IMR-90 (cell line): Measurements from ENCODE around the gene PSPC1. TPM values are rescaled to one million over a fixed set of nuclear protein-coding genes. Genes with fewer than 3 reads are reported as not detected.
A peak's percentile ranks its signal among the peaks of the same experiment; 100 is the strongest.
"Not testable (repeated sequence)": the region's sequence is repeated elsewhere in the genome, so short reads cannot be mapped to it uniquely, and the experiment has no call there.

Source experiments
- ATAC-seq: fragments of 200-7000 bp; cut with Tn5 transposase; 2 replicates; pipeline ENCODE4 v1.9.1; 2020; ENCODE audit warnings: low read depth, mild to moderate bottlenecking, moderate library complexity
- BruUV-seq: library from RNA; stranded (reverse); fragments of 400-500 nt; replicated peaks from 2 replicates; lab custom pipeline; 2021; lab: Mats Ljungman, UMichigan
- CTCF ChIA-PET: fragments of 300-600 bp; formaldehyde crosslinking; extraction: SDS; loops from one replicate; lab custom pipeline; 2021; ENCODE audit warnings: antibody characterized with exemption; lab: Yijun Ruan, JAX
- POLR2A ChIA-PET: fragments of 300-600 bp; sonication (Branson Sonifier 250); formaldehyde crosslinking; loops from one replicate; lab custom pipeline; 2022; ENCODE audit warnings: antibody characterized with exemption; ENCODE audit not compliant: unreplicated experiment; lab: Charles Lee
- DNase-seq: peaks from one replicate; pipeline ENCODE4 v3.0.0; 2013
- H2AFZ ChIP-seq: replicated peaks from 2 replicates; pipeline ENCODE3; 2013; ENCODE audit warnings: low read length, mild to moderate bottlenecking; ENCODE audit not compliant: poor library complexity
- H2AK5ac ChIP-seq: 2 replicates; pipeline ENCODE4 v1.6.1; 2013; ENCODE audit warnings: low read depth, low read length, inconsistent platforms
- H2AK9ac ChIP-seq: replicated peaks from 2 replicates; pipeline ENCODE3; 2013; ENCODE audit warnings: mild to moderate bottlenecking, low read depth, low read length, moderate library complexity; ENCODE audit not compliant: poor library complexity
- H2BK120ac ChIP-seq: 2 replicates; pipeline ENCODE4 v1.6.1; 2013; ENCODE audit warnings: low read depth, low read length, inconsistent platforms
- H2BK15ac ChIP-seq: 3 replicates; pipeline ENCODE4 v1.6.1; 2013; ENCODE audit warnings: low read depth, low read length, inconsistent platforms
- H2BK20ac ChIP-seq: 2 replicates; pipeline ENCODE4 v1.6.1; 2013; ENCODE audit warnings: low read depth, mild to moderate bottlenecking, inconsistent platforms, low read length, moderate library complexity
- H2BK5ac ChIP-seq: 2 replicates; pipeline ENCODE4 v1.6.1; 2013; ENCODE audit warnings: mild to moderate bottlenecking, low read depth, low read length, inconsistent platforms; ENCODE audit not compliant: poor library complexity, severe bottlenecking
- H3K14ac ChIP-seq: replicated peaks from 2 replicates; pipeline ENCODE4 v1.6.1; 2013; ENCODE audit warnings: low read depth, low read length, inconsistent platforms
- H3K18ac ChIP-seq: 2 replicates; pipeline ENCODE4 v1.6.1; 2013; ENCODE audit warnings: low read depth, low read length, control low read depth
- H3K23ac ChIP-seq: 2 replicates; pipeline ENCODE4 v1.6.1; 2013; ENCODE audit warnings: low read depth, low read length, inconsistent platforms
- H3K27ac ChIP-seq: 2 replicates; pipeline ENCODE4 v1.5.1; 2013; ENCODE audit warnings: mild to moderate bottlenecking, control low read depth, low read length; ENCODE audit not compliant: insufficient read depth
- H3K27me3 ChIP-seq: 2 replicates; pipeline ENCODE4 v1.6.1; 2013; ENCODE audit warnings: low read length; ENCODE audit not compliant: control insufficient read depth, insufficient read depth
- H3K36me3 ChIP-seq: 2 replicates; pipeline ENCODE4 v1.6.1; 2013; ENCODE audit warnings: low read length, mixed read lengths; ENCODE audit not compliant: control insufficient read depth, insufficient read depth
- H3K4ac ChIP-seq: 2 replicates; pipeline ENCODE4 v1.6.1; 2013; ENCODE audit warnings: low read depth, low read length, inconsistent platforms
- H3K4me1 ChIP-seq: 2 replicates; pipeline ENCODE4 v1.6.1; 2013; ENCODE audit warnings: low read length, mixed read lengths; ENCODE audit not compliant: control insufficient read depth, insufficient read depth
- H3K4me2 ChIP-seq: 2 replicates; pipeline ENCODE4 v1.6.1; 2013; ENCODE audit warnings: low read depth, mild to moderate bottlenecking, control low read depth, low read length, moderate library complexity
- H3K4me3 ChIP-seq: 2 replicates; pipeline ENCODE4 v1.5.1; 2013; ENCODE audit warnings: low read depth, mild to moderate bottlenecking, control low read depth, low read length, moderate library complexity; ENCODE audit not compliant: insufficient read depth
- H3K56ac ChIP-seq: 2 replicates; pipeline ENCODE4 v1.6.1; 2013; ENCODE audit warnings: low read length, inconsistent platforms; ENCODE audit not compliant: insufficient read depth; ENCODE audit errors: extremely low read depth
- H3K79me1 ChIP-seq, 2 experiments: 2 replicates each; pipeline ENCODE4 v1.6.1; 2013; ENCODE audit warnings: low read length in 2 of 2, inconsistent platforms in 1 of 2, low read depth in 1 of 2
- H3K9ac ChIP-seq: 2 replicates; pipeline ENCODE4 v1.6.1; 2013; ENCODE audit warnings: low read depth, low read length, control low read depth
- H3K9me1 ChIP-seq: 2 replicates; pipeline ENCODE4 v1.6.1; 2013; ENCODE audit warnings: low read length, inconsistent platforms; ENCODE audit not compliant: insufficient read depth
- H3K9me3 ChIP-seq: 2 replicates; pipeline ENCODE4 v1.6.1; 2013; ENCODE audit warnings: low read length; ENCODE audit not compliant: control insufficient read depth, insufficient read depth
- H4K20me1 ChIP-seq: 2 replicates; pipeline ENCODE4 v1.6.1; 2013; ENCODE audit warnings: low read length, inconsistent platforms; ENCODE audit not compliant: insufficient read depth
- H4K5ac ChIP-seq: 2 replicates; pipeline ENCODE4 v1.6.1; 2013; ENCODE audit warnings: mild to moderate bottlenecking, low read depth, low read length, control low read depth
- H4K8ac ChIP-seq, 2 experiments: 2 replicates each; pipeline ENCODE4 v1.6.1; 2013; ENCODE audit warnings: low read depth in 2 of 2, low read length in 2 of 2, control low read depth in 1 of 2, inconsistent platforms in 1 of 2
- H4K91ac ChIP-seq: 2 replicates; pipeline ENCODE4 v1.6.1; 2013; ENCODE audit warnings: low read depth, low read length, inconsistent platforms; ENCODE audit not compliant: insufficient read depth
- FOS ChIP-seq: fragments of 150-350 bp; IDR thresholded peaks from 2 replicates; pipeline ENCODE4 v1.6.1; 2016; ENCODE audit warnings: low read depth, low read length
- MAZ ChIP-seq: IDR thresholded peaks from 2 replicates; pipeline ENCODE4 v1.6.1; 2012; ENCODE audit warnings: low read depth, mild to moderate bottlenecking, low read length, improper control_type of control experiment, moderate library complexity, borderline replicate concordance
- USF2 ChIP-seq: fragments of 150-350 bp; IDR thresholded peaks from 2 replicates; pipeline ENCODE4 v1.6.1; 2017; ENCODE audit warnings: mild to moderate bottlenecking, antibody characterized with exemption, low read length, low read depth
- WGBS, 2 experiments: methylation state at CpG; one replicate each; pipeline versions ENCODE4 v1.1.5 to v1.1.7; 2013; ENCODE audit warnings: missing lambda C conversion rate in 2 of 2; ENCODE audit not compliant: insufficient read length in 1 of 2; ENCODE audit errors: extremely low coverage in 2 of 2; 5-methylcytosine and 5-hydroxymethylcytosine counted together
- dilution Hi-C: fragments of 300-500 bp; cut with HindIII; formaldehyde crosslinking; loops from one replicate; pipeline ENCODE4 v1.14.3; 2018; ENCODE audit warnings: low sequenced_read_pairs; ENCODE audit not compliant: unreplicated experiment
- in situ Hi-C: fragments of 300-500 bp; cut with MboI; formaldehyde crosslinking; loops from 3 replicates; pipeline ENCODE4 v1.14.3; 2019; ENCODE audit warnings: low sequenced_read_pairs, inconsistent platforms, mixed read lengths
- intact Hi-C: fragments of 100-400 bp; cut with micrococcal nuclease; formaldehyde crosslinking; loops from 2 replicates; pipeline ENCODE4 v1.10.0; 2022
- polyA plus RNA-seq, 3 experiments: library from polyadenylated mRNA; depleted of rRNA; stranded (reverse); fragments of >200 nt; gene quantifications; 2 replicates each; pipeline ENCODE4 v1.2.3, GENCODE V29; 2012; ENCODE audit warnings: low replicate concordance in 1 of 3
- total RNA-seq: library from RNA; depleted of rRNA; stranded (reverse); fragments of >200 nt; gene quantifications from 2 replicates; pipeline ENCODE4 v1.2.3, GENCODE V29; 2012

Gene PSPC1
- total and polyA plus RNA-seq, 2 of the 4 experiments (the other 2 are of a cell fraction): 38.3 to 39.8 TPM

GRCh38 chr13:19713186-19713965 is 69.4 kb downstream of the PSPC1 start:
- no peak overlapping the region for H3K4me2 ChIP-seq
- peaks cover 6 to 36% of the 10 kb centered on the region in 2 experiments for H3K79me1 ChIP-seq
- no peak overlapping the region for H3K4ac ChIP-seq
- H4K8ac ChIP-seq: no peak overlapping the region; a peak in 1 of 4 replicates
- ChIA-PET POLR2A (no interaction called here), CTCF (no interaction called here)
- H2AK5ac ChIP-seq: no peak overlapping the region
- H2BK5ac ChIP-seq: no peak overlapping the region
- no peak overlapping the region for H4K91ac ChIP-seq
- H3K27ac ChIP-seq: no peak overlapping the region
- peaks cover 7% of the 10 kb centered on the region for H3K36me3 ChIP-seq
- H3K4me1 ChIP-seq: peaks cover 2% of the 10 kb centered on the region; the same call in 1 of the 2 replicates
- intact Hi-C loops (loop anchor here (10.0 kb wide), 1 partner anchor 51 kb away; no protein-coding TSS in a partner anchor), in situ Hi-C loops (no loop called here), dilution Hi-C loops (no loop called here)
- H3K27me3 ChIP-seq: no peaks in the 10 kb centered on the region
- H3K9me3 ChIP-seq: no peaks in the 10 kb centered on the region
- no peak overlapping the region for H3K9ac ChIP-seq
- ATAC-seq: peak; percentile 82
- no peak overlapping the region for H2AK9ac ChIP-seq
- no CpG with 5 or more reads among the region's 10 CpGs for WGBS, 2 experiments
- no peaks in the 10 kb centered on the region for H3K9me1 ChIP-seq
- no peak overlapping the region for H3K14ac ChIP-seq
- no peak overlapping the region for H3K56ac ChIP-seq
- H3K18ac ChIP-seq: no peak overlapping the region
- TF ChIP-seq USF2 (no peak), FOS (0 out of 2 replicates have a peak, but pooled peaks have one; percentile 21), MAZ (no peak)
- peak; percentile 85 for DNase-seq
- H2BK20ac ChIP-seq: no peak overlapping the region; the same call in 1 of the 2 replicates
- BruUV-seq: no TSS peak
- H4K5ac ChIP-seq: no peak overlapping the region
- no peak overlapping the region for H3K23ac ChIP-seq
- no peak overlapping the region for H2AFZ ChIP-seq
- H3K4me3 ChIP-seq: no peak overlapping the region
- H4K20me1 ChIP-seq: no peaks in the 10 kb centered on the region
- no peak overlapping the region for H2BK120ac ChIP-seq
- no peak overlapping the region for H2BK15ac ChIP-seq

GRCh38 chr13:19709782-19710181 is 73.0 kb downstream of the PSPC1 start:
- H3K4ac ChIP-seq, H2BK20ac ChIP-seq, ATAC-seq, H3K23ac ChIP-seq, CTCF ChIA-PET, BruUV-seq, H2BK5ac ChIP-seq, H4K91ac ChIP-seq, H2AFZ ChIP-seq, H3K4me3 ChIP-seq, H3K4me2 ChIP-seq, H3K27me3 ChIP-seq, H3K4me1 ChIP-seq, H3K9me1 ChIP-seq, H4K8ac ChIP-seq, H3K36me3 ChIP-seq, H2AK9ac ChIP-seq, H2BK15ac ChIP-seq, H4K5ac ChIP-seq, dilution Hi-C loops, H3K27ac ChIP-seq, DNase-seq, H3K14ac ChIP-seq, H4K20me1 ChIP-seq, H2AK5ac ChIP-seq, H2BK120ac ChIP-seq, POLR2A ChIA-PET, H3K9ac ChIP-seq, H3K18ac ChIP-seq, H3K56ac ChIP-seq, H3K9me3 ChIP-seq: not testable (repeated sequence)
- intact Hi-C loops: loop anchor here (10.0 kb wide), 2 partner anchors 55 to 245 kb away; partner anchors contain the start of gene ZMYM2
- in situ Hi-C loops: loop anchor here (10.0 kb wide), 1 partner anchor 505 kb away; no protein-coding TSS in a partner anchor
- H3K79me1 ChIP-seq: peaks cover 3 to 21% of the 10 kb centered on the region in 2 experiments
